Activated CD8-positive, alpha-beta memory T cell treated with anti-CD3 and anti-CD28 coated beads, Interleukin-2, amount 10 ng/mL, durations not matched to agents 7 days and 5 days (primary cell): ENCODE measurements around the gene RUFY1. TPM values are rescaled to one million over a fixed set of nuclear protein-coding genes. Genes with fewer than 3 reads are reported as not detected.
"Not testable (repeated sequence)": the region's sequence is repeated elsewhere in the genome, so short reads cannot be mapped to it uniquely, and the experiment has no call there.

Experiments
- ATAC-seq: fragments of 150-1000 bp; cut with Tn5 transposase; one replicate; pipeline ENCODE4 v1.10.0; 2021; ENCODE audit warnings: moderate library complexity
- CTCF ChIA-PET: fragments of 350-600 bp; sonication (Branson Sonifier 250); formaldehyde crosslinking; loops from one replicate; lab custom pipeline; 2021; ENCODE audit warnings: antibody characterized with exemption; lab: Charles Lee
- DNase-seq: peaks from one replicate; pipeline ENCODE4 v3.0.0-alpha.2; 2020
- H3K27ac Mint-ChIP-seq: one replicate; pipeline ENCODE4 v1.8.0; 2021; ENCODE audit warnings: mild to moderate bottlenecking, mixed read lengths
- H3K27me3 Mint-ChIP-seq: one replicate; pipeline ENCODE4 v1.8.0; 2021; ENCODE audit warnings: mixed read lengths
- H3K36me3 Mint-ChIP-seq: one replicate; pipeline ENCODE4 v1.8.0; 2021; ENCODE audit warnings: mild to moderate bottlenecking, mixed read lengths
- H3K4me1 Mint-ChIP-seq: one replicate; pipeline ENCODE4 v1.8.0; 2021; ENCODE audit warnings: mixed read lengths
- H3K4me3 Mint-ChIP-seq: one replicate; pipeline ENCODE4 v1.8.0; 2021; ENCODE audit warnings: mild to moderate bottlenecking, moderate library complexity, mixed read lengths
- H3K9me3 Mint-ChIP-seq: one replicate; pipeline ENCODE4 v1.8.0; 2022; ENCODE audit warnings: low read depth, mixed read lengths
- total RNA-seq, 2 experiments: library from RNA; stranded (reverse); gene quantifications; one replicate each; pipeline ENCODE4 v1.2.3, GENCODE V29; 2021

RUFY1 gene
- total RNA-seq, 2 experiments from 2014 or later = 37.4 to 37.9 TPM

- H3K4me1 Mint-ChIP-seq, H3K4me3 Mint-ChIP-seq, ATAC-seq, H3K9me3 Mint-ChIP-seq, H3K27me3 Mint-ChIP-seq, H3K27ac Mint-ChIP-seq, DNase-seq, H3K36me3 Mint-ChIP-seq, CTCF ChIA-PET: not testable (repeated sequence)
Measured at GRCh38 chr5:179649166-179649703, 98.9 kb downstream of the RUFY1 start.

- H3K4me1 Mint-ChIP-seq, ATAC-seq, H3K4me3 Mint-ChIP-seq, H3K36me3 Mint-ChIP-seq, H3K27ac Mint-ChIP-seq, H3K27me3 Mint-ChIP-seq, H3K9me3 Mint-ChIP-seq, DNase-seq, CTCF ChIA-PET: not testable (repeated sequence)
Measured at GRCh38 chr5:179650245-179650644, 99.9 kb downstream of the RUFY1 start.

GRCh38 chr5:179653135-179653534 lies 102.8 kb downstream of the RUFY1 start:
- ATAC-seq, DNase-seq, H3K27me3 Mint-ChIP-seq, CTCF ChIA-PET, H3K36me3 Mint-ChIP-seq, H3K9me3 Mint-ChIP-seq, H3K4me3 Mint-ChIP-seq, H3K4me1 Mint-ChIP-seq, H3K27ac Mint-ChIP-seq: not testable (repeated sequence)

GRCh38 chr5:179657302-179658178 lies 107.2 kb downstream of the RUFY1 start:
- H3K4me3 Mint-ChIP-seq, H3K27me3 Mint-ChIP-seq, H3K4me1 Mint-ChIP-seq, H3K27ac Mint-ChIP-seq, DNase-seq, CTCF ChIA-PET, H3K9me3 Mint-ChIP-seq, H3K36me3 Mint-ChIP-seq: not testable (repeated sequence)
- ATAC-seq = peak; percentile 99

GRCh38 chr5:179658179-179658856 lies 108.0 kb downstream of the RUFY1 start:
- peak; percentile 71 for ATAC-seq
- H3K9me3 Mint-ChIP-seq, H3K27ac Mint-ChIP-seq, H3K27me3 Mint-ChIP-seq, H3K36me3 Mint-ChIP-seq, DNase-seq, H3K4me1 Mint-ChIP-seq: not testable (repeated sequence)
- peak overlapping the region; percentile 74 for H3K4me3 Mint-ChIP-seq
- CTCF ChIA-PET = interaction anchor here (0.6 to 0.7 kb wide), 2 partner anchors 165 to 371 kb away, joined by 3 read pairs; no protein-coding TSS in a partner anchor

Other genes with a start within 250 kb of the RUFY1 start
- gene ADAMTS2, start 205.1 kb upstream of the RUFY1 start, total RNA-seq = not detected
- 1,000 to 10,000 TPM in 1 of 2 experiments, 100 to 1,000 TPM in 1; 811 to 1,007 TPM for gene HNRNPH1, start 73.1 kb downstream of the RUFY1 start, total RNA-seq
- under 1 TPM in 1 of 2 experiments, not detected in 1; 0.59 TPM for gene CBY3, start 130.5 kb downstream of the RUFY1 start, total RNA-seq
- gene CANX, start 148.4 kb downstream of the RUFY1 start, total RNA-seq = 100 to 1,000 TPM; 273 to 457 TPM
- 10 to 100 TPM; 34.7 to 34.9 TPM for gene MAML1, start 182.3 kb downstream of the RUFY1 start, total RNA-seq
- gene LTC4S, start 243.4 kb downstream of the RUFY1 start, total RNA-seq = 1 to 10 TPM in 1 of 2 experiments, under 1 TPM in 1; 0.91 to 1.5 TPM